Natural killer cell (primary cell): Measurements from ENCODE around the gene KLHL30. TPM values are rescaled to one million over a fixed set of nuclear protein-coding genes. Genes with fewer than 3 reads are reported as not detected.

Experiments used
- ATAC-seq, 3 donors: fragments of 150-1000 bp in 2 of 3; fragments of 200-7000 bp in 1 of 3; cut with Tn5 transposase; 1 replicate in 1 of 3; 2 replicates in 2 of 3; pipeline ENCODE4 v1.10.0; 2021; ENCODE audit warnings: mild to moderate bottlenecking in 2 of 3, moderate library complexity in 2 of 3
- DNase-seq, 2 donors: peaks; one replicate each; pipeline versions ENCODE4 v3.0.0 to v3.0.0-alpha.2; 2013 to 2021; ENCODE audit warnings: mixed read lengths in 1 of 2
- H3K27ac ChIP-seq: one replicate; pipeline ENCODE4 v1.5.1; 2013; ENCODE audit warnings: mild to moderate bottlenecking, low read length
- H3K27me3 ChIP-seq: one replicate; pipeline ENCODE4 v1.6.1; 2013; ENCODE audit warnings: low read length; ENCODE audit not compliant: control insufficient read depth, insufficient read depth
- H3K36me3 ChIP-seq: one replicate; pipeline ENCODE4 v1.6.1; 2013; ENCODE audit warnings: low read length; ENCODE audit not compliant: control insufficient read depth, insufficient read depth
- H3K4me1 ChIP-seq: one replicate; pipeline ENCODE4 v1.6.1; 2013; ENCODE audit warnings: low read length; ENCODE audit not compliant: control insufficient read depth, insufficient read depth
- H3K4me3 ChIP-seq: one replicate; pipeline ENCODE4 v1.5.1; 2013; ENCODE audit warnings: low read length
- H3K9me3 ChIP-seq: one replicate; pipeline ENCODE4 v1.6.1; 2013; ENCODE audit warnings: low read length; ENCODE audit not compliant: control insufficient read depth, insufficient read depth
- H3K27ac Mint-ChIP-seq, 2 donors: one replicate each; pipeline ENCODE4 v1.8.0; 2022; ENCODE audit warnings: mild to moderate bottlenecking in 2 of 2, mixed read lengths in 2 of 2, moderate library complexity in 1 of 2
- H3K27me3 Mint-ChIP-seq, 2 donors: one replicate each; pipeline ENCODE4 v1.8.0; 2022; ENCODE audit warnings: low read depth in 2 of 2, mixed read lengths in 2 of 2
- H3K36me3 Mint-ChIP-seq: one replicate; pipeline ENCODE4 v1.8.0; 2022; ENCODE audit warnings: mixed read lengths
- H3K4me1 Mint-ChIP-seq, 2 donors: one replicate each; pipeline ENCODE4 v1.8.0; 2022; ENCODE audit warnings: mixed read lengths in 2 of 2
- H3K4me3 Mint-ChIP-seq: one replicate; pipeline ENCODE4 v1.8.0; 2022; ENCODE audit warnings: mild to moderate bottlenecking, moderate library complexity, mixed read lengths
- H3K9me3 Mint-ChIP-seq, 2 donors: one replicate each; pipeline ENCODE4 v1.8.0; 2022; ENCODE audit warnings: mixed read lengths in 2 of 2
- CTCF ChIP-seq: fragments of 200-600 bp; IDR thresholded peaks from one replicate; pipeline ENCODE4 v1.8.0; 2022; ENCODE audit warnings: antibody characterized with exemption
- WGBS: methylation state at CpG from one replicate; pipeline ENCODE4 v1.1.7; 2013; ENCODE audit warnings: missing lambda C conversion rate; ENCODE audit not compliant: insufficient coverage; 5-methylcytosine and 5-hydroxymethylcytosine counted together
- intact Hi-C: fragments of 100-400 bp; cut with micrococcal nuclease; formaldehyde crosslinking; loops from one replicate; pipeline ENCODE4 v1.14.2; 2022
- total RNA-seq, 4 donors: library from RNA; stranded (reverse); fragments of 120-200 nt in 1 of 4; gene quantifications; one replicate each; pipeline versions ENCODE4 v1.2.3 to v1.2.4, GENCODE V29; 2013 to 2022

KLHL30 gene
- total RNA-seq, 3 donors from 2014 or later (not counting 1 experiment from before 2014, with no cell fraction given), result not detected

GRCh38 chr2:238104691-238105371 lies 33.6 kb upstream of the KLHL30 start:
- Mint-ChIP-seq H3K4me1 (peaks cover 0 to 9% of the 10 kb centered on the region in 2 donors), H3K9me3 (no peaks in the 10 kb centered on the region), H3K4me3 (no peak overlapping the region), H3K36me3 (no peaks in the 10 kb centered on the region), H3K27ac (no peak overlapping the region), H3K27me3 (no peaks in the 10 kb centered on the region)
- no peak overlapping the region for H3K4me3 ChIP-seq
- no peak for DNase-seq
- no peak for TF ChIP-seq CTCF
- H3K36me3 ChIP-seq, result no peaks in the 10 kb centered on the region
- H3K9me3 ChIP-seq, result no peaks in the 10 kb centered on the region
- 92% methylated on average over 21 of the region's 21 CpGs for WGBS
- H3K27me3 ChIP-seq, result no peaks in the 10 kb centered on the region
- H3K4me1 ChIP-seq, result peaks cover 24% of the 10 kb centered on the region
- intact Hi-C loops, result no loop called here
- H3K27ac ChIP-seq, result no peak overlapping the region
- ATAC-seq, result no peak

GRCh38 chr2:238105506-238106338 lies 32.7 kb upstream of the KLHL30 start:
- no peak for ATAC-seq
- intact Hi-C loops, result no loop called here
- Mint-ChIP-seq H3K9me3 (no peaks in the 10 kb centered on the region), H3K27ac (no peak overlapping the region), H3K4me1 (peaks cover 0 to 9% of the 10 kb centered on the region in 2 donors), H3K27me3 (no peaks in the 10 kb centered on the region), H3K36me3 (no peaks in the 10 kb centered on the region), H3K4me3 (no peak overlapping the region)
- TF ChIP-seq CTCF, result no peak
- no peak overlapping the region for H3K27ac ChIP-seq
- WGBS, result 89% methylated on average over 28 of the region's 28 CpGs
- H3K27me3 ChIP-seq, result no peaks in the 10 kb centered on the region
- peaks cover 24% of the 10 kb centered on the region for H3K4me1 ChIP-seq
- no peak for DNase-seq
- H3K36me3 ChIP-seq, result no peaks in the 10 kb centered on the region
- no peak overlapping the region for H3K4me3 ChIP-seq
- no peaks in the 10 kb centered on the region for H3K9me3 ChIP-seq

GRCh38 chr2:238106339-238106697 lies 32.1 kb upstream of the KLHL30 start:
- intact Hi-C loops, result no loop called here
- ATAC-seq, result no peak

More at GRCh38 chr2:238106339-238106697, 32.1 kb upstream of the KLHL30 start:
- no peaks in the 10 kb centered on the region for H3K27me3 Mint-ChIP-seq
- H3K4me1 Mint-ChIP-seq, result peaks cover 0 to 9% of the 10 kb centered on the region in 2 donors
- 86% methylated on average over 13 of the region's 13 CpGs for WGBS
- Histone ChIP-seq H3K36me3 (no peaks in the 10 kb centered on the region), H3K9me3 (no peaks in the 10 kb centered on the region), H3K4me3 (no peak overlapping the region), H3K27ac (no peak overlapping the region), H3K4me1 (peaks cover 24% of the 10 kb centered on the region), H3K27me3 (no peaks in the 10 kb centered on the region)
- no peak for DNase-seq
- TF ChIP-seq CTCF, result no peak
- no peak overlapping the region for H3K4me3 Mint-ChIP-seq
- no peaks in the 10 kb centered on the region for H3K36me3 Mint-ChIP-seq
- H3K9me3 Mint-ChIP-seq, result no peaks in the 10 kb centered on the region
- H3K27ac Mint-ChIP-seq, result no peak overlapping the region
